Gastroesophageal sphincter (tissue), 4 donors: ENCODE results near the gene FANCM. TPM values are rescaled to one million over a fixed set of nuclear protein-coding genes. Genes with fewer than 3 reads are reported as not detected.
A peak's percentile ranks its signal among the peaks of the same experiment; 100 is the strongest.

Experiments
- ATAC-seq: fragments of 150-250 bp; one replicate; pipeline ENCODE4 v1.9.1; 2016; ENCODE audit warnings: mild to moderate bottlenecking, moderate library complexity
- H3K27ac ChIP-seq, 4 donors: fragments of 200-600 bp; sonication (generic) in 3 of 4; 1 replicate in 3 of 4; 2 replicates in 1 of 4; pipeline ENCODE4 v1.5.1; 2016 to 2019
- H3K27me3 ChIP-seq: fragments of 200-600 bp; sonication (generic); one replicate; pipeline ENCODE4 v1.5.1; 2019
- H3K36me3 ChIP-seq, 2 donors: fragments of 200-600 bp; sonication (generic); one replicate each; pipeline ENCODE4 v1.5.1; 2019; ENCODE audit warnings: control low read depth in 1 of 2
- H3K4me1 ChIP-seq, 3 donors: fragments of 200-600 bp; sonication (generic); 1 replicate in 2 of 3; 2 replicates in 1 of 3; pipeline ENCODE4 v1.5.1; 2016 to 2019; ENCODE audit warnings: control low read depth in 2 of 3
- H3K4me3 ChIP-seq, 2 donors: fragments of 200-600 bp; sonication (generic); one replicate each; pipeline ENCODE4 v1.5.1; 2019; ENCODE audit warnings: mild to moderate bottlenecking in 1 of 2, moderate library complexity in 1 of 2
- H3K9me3 ChIP-seq, 3 donors: fragments of 200-600 bp; sonication (generic); one replicate each; pipeline ENCODE4 v1.5.1; 2017 to 2019; ENCODE audit warnings: control low read depth in 2 of 3
- EP300 ChIP-seq: sonication (generic); formaldehyde crosslinking; IDR thresholded peaks from one replicate; pipeline ENCODE4 v1.6.1; 2017; ENCODE audit warnings: antibody characterized with exemption, mild to moderate bottlenecking
- POLR2A ChIP-seq, 2 donors: fragments of 450-650 bp; IDR thresholded peaks; one replicate each; pipeline ENCODE4 v1.6.1; 2017; ENCODE audit warnings: antibody characterized with exemption in 2 of 2, mild to moderate bottlenecking in 2 of 2, moderate library complexity in 1 of 2
- POLR2AphosphoS5 ChIP-seq: sonication (generic); formaldehyde crosslinking; IDR thresholded peaks from one replicate; pipeline ENCODE4 v1.6.1; 2017; ENCODE audit warnings: antibody characterized with exemption
- WGBS, 2 donors: methylation state at CpG; one replicate each; pipeline ENCODE4 v1.1.5; 2018; ENCODE audit warnings: low coverage in 1 of 2; 5-methylcytosine and 5-hydroxymethylcytosine counted together
- total RNA-seq, 4 donors: library from RNA; depleted of rRNA; stranded (reverse); fragments of >200 nt; gene quantifications; one replicate each; pipeline ENCODE4 v1.1.0, GENCODE V29; 2016
- TF ChIP-seq, protein P1 (sequence below), 4 experiments: fragments of 200-600 bp in 2 of 4; fragments of 450-650 bp in 2 of 4; sonication (generic) in 1 of 4; IDR thresholded peaks; one replicate each; pipeline ENCODE4 v1.5.1; 2017 to 2019; ENCODE audit warnings: antibody characterized with exemption in 4 of 4, mild to moderate bottlenecking in 2 of 4, moderate library complexity in 2 of 4

The FANCM gene
- total RNA-seq, 4 donors from 2014 or later: 1.8 to 7.7 (median 4.3) TPM

GRCh38 chr14:45133683-45134050, 2.1 kb upstream of the FANCM start:
- ATAC-seq: peak; percentile 13

DNA sequence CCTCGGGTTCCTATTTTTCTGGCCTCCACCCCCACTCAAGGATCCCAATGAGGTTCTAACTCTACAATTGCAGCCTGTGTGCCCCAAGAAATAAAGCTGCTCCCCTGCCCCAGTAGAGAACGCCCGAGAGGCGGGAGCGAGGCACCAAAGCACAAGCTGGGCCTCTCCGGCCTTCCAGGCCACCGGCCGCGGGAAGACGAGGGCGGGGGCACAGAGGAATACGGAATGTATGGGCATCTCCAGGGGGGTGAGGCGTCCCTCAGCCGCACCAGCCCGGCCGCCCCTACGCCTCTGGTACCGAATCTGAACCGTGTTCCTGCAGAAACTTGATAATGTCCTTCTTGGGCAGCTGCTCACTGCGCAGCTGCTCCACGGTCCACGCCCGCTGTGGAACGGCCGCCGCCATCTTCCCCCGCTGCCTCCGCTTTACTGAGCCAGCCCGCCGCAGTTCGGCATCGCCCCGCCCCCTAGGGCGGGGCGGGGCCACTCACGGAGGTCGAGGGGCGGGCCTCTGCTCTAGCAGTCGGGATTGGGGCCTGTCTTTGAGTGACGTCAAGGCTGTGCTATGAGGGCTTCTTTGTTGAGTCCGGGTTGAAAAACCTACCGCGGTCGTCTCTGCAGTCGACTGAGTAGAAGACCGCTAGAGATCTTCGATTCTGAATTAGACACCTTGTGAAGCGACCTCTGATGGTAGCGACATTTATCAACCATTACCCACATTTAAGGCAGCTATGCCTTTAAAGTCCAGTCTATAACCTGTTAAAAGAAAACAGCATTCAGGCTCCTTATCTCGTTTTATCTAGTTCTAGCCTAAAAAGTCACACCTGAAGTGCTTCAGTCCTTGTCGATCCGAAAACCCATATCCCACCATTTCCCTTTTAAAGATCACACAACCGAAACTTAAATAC, 1.4 kb upstream of the FANCM start, which contains the start of gene FKBP3:
TSS of gene FKBP3 (minus strand) at position 431 of the 908 bp plus-strand sequence. CDS start at position 406, 25 bp downstream.
- Histone ChIP-seq H3K27me3 (no peaks in the 10 kb centered on the region), H3K4me3 (peak within 1 kb of the TSS; percentile 50 to 74), H3K9me3 (no peaks in the 10 kb centered on the region), H3K36me3 (peaks cover 0 to 2% of the 10 kb centered on the region in 2 donors), H3K4me1 (peaks cover 0 to 52% (median 16%) of the 10 kb centered on the region in 3 donors), H3K27ac (peak within 1 kb of the TSS; percentile 84 to 90 (median 88))
- ATAC-seq: peak; percentile 98
- WGBS, 2 donors: 0 to 1% methylated on average over 5 to 19 of the region's 53 CpGs
- TF ChIP-seq EP300 (no peak), POLR2AphosphoS5 (peak; percentile 93), POLR2A (IDR thresholded peaks at IDR 0.05) (peak; percentile 81 to 89)
- TF ChIP-seq, protein P1, sequence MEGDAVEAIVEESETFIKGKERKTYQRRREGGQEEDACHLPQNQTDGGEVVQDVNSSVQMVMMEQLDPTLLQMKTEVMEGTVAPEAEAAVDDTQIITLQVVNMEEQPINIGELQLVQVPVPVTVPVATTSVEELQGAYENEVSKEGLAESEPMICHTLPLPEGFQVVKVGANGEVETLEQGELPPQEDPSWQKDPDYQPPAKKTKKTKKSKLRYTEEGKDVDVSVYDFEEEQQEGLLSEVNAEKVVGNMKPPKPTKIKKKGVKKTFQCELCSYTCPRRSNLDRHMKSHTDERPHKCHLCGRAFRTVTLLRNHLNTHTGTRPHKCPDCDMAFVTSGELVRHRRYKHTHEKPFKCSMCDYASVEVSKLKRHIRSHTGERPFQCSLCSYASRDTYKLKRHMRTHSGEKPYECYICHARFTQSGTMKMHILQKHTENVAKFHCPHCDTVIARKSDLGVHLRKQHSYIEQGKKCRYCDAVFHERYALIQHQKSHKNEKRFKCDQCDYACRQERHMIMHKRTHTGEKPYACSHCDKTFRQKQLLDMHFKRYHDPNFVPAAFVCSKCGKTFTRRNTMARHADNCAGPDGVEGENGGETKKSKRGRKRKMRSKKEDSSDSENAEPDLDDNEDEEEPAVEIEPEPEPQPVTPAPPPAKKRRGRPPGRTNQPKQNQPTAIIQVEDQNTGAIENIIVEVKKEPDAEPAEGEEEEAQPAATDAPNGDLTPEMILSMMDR (IDR thresholded peaks at IDR 0.05): peak in 1 of 4 experiments; percentile 13

More at GRCh38 chr14:45133683-45134050, 2.1 kb upstream of the FANCM start:
- Histone ChIP-seq H3K4me1 (peaks cover 0 to 57% (median 16%) of the 10 kb centered on the region in 3 donors), H3K4me3 (peak overlapping the region; percentile 50 to 74), H3K27me3 (no peaks in the 10 kb centered on the region), H3K36me3 (peaks cover 0 to 9% of the 10 kb centered on the region in 2 donors), H3K27ac (peak overlapping the region; percentile 59 to 90 (median 86)), H3K9me3 (no peaks in the 10 kb centered on the region)
- TF ChIP-seq EP300 (no peak), POLR2A (IDR thresholded peaks at IDR 0.05) (no peak)
- TF ChIP-seq, protein P1 (IDR thresholded peaks at IDR 0.05): no peak
- WGBS, 2 donors: 0% methylated on average over 4 to 9 of the region's 9 CpGs

DNA sequence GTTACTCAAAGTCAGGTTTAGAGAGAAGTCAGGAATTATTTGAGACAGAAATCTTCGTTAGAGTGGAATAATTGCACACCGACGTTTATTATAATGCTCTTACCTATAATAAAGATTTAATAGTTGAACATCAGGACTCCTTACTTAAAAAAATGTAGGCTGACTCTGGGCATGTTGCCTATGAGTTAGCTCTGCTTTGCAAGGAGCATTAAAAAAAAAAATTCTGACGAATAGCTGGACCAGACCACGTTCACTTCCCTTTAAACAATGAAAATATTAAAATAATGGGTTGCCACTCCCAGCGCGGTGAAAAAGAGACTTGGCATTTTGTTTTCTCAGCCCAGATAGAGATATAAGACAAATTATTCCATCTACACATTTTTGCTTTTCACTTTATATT, 574 bp upstream of the FANCM start:
- TF ChIP-seq POLR2A (IDR thresholded peaks at IDR 0.05) (no peak), POLR2AphosphoS5 (no peak), EP300 (no peak)
- TF ChIP-seq, protein P1 (IDR thresholded peaks at IDR 0.05): no peak
- Histone ChIP-seq H3K4me1 (peaks cover 0 to 49% (median 16%) of the 10 kb centered on the region in 3 donors), H3K36me3 (no peaks in the 10 kb centered on the region), H3K9me3 (no peaks in the 10 kb centered on the region), H3K4me3 (peak overlapping the region; percentile 50 to 74), H3K27me3 (no peaks in the 10 kb centered on the region), H3K27ac (peak overlapping the region; percentile 84 to 90 (median 88))
- WGBS, 2 donors: 0 to 4% methylated on average over 7 of the region's 7 CpGs
- no peak for ATAC-seq

DNA sequence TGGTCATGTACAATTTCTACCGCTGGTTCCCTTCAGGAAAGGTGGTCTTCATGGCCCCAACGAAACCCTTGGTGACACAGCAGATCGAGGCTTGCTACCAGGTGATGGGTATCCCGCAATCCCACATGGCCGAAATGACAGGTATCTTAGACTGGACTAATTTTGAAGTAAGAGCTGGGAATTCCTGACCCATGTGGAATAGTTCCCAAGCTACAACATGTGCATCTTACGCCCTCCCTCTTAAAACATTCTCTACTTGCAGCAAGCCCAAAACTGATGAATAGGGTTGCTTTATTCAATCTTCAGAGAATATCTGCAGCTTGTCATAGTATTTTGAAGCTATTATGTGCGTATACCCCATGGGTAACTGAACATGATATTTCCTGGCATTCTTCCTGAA, 669 bp downstream of the FANCM start:
- ATAC-seq: no peak
- 0 to 20% methylated on average over 2 to 7 of the region's 7 CpGs for WGBS, 2 donors
- Histone ChIP-seq H3K9me3 (no peaks in the 10 kb centered on the region), H3K36me3 (no peaks in the 10 kb centered on the region), H3K4me1 (peaks cover 0 to 37% (median 16%) of the 10 kb centered on the region in 3 donors), H3K4me3 (peak overlapping the region; percentile 50 to 74), H3K27me3 (no peaks in the 10 kb centered on the region), H3K27ac (peak overlapping the region in 3 of 4 donors; percentile 69 to 90 (median 88))
- TF ChIP-seq, protein P1 (IDR thresholded peaks at IDR 0.05): no peak
- no peak for TF ChIP-seq EP300
